HepG2 (cell line): Measurements from ENCODE around the gene CABP2. TPM values are rescaled to one million over a fixed set of nuclear protein-coding genes. Genes with fewer than 3 reads are reported as not detected.
A peak's percentile ranks its signal among the peaks of the same experiment; 100 is the strongest.

Source experiments
- ATAC-seq: fragments of 200-7000 bp; cut with Tn5 transposase; 3 replicates; pipeline ENCODE4 v1.9.1; 2020; ENCODE audit warnings: mild to moderate bottlenecking, moderate library complexity
- BruUV-seq: library from RNA; stranded (reverse); fragments of 400-500 nt; replicated peaks from 2 replicates; lab custom pipeline; 2021; lab: Mats Ljungman, UMichigan
- CTCF ChIA-PET: fragments of 300-600 bp; formaldehyde crosslinking; extraction: SDS; loops from one replicate; lab custom pipeline; 2021; ENCODE audit warnings: low total read pairs, inconsistent platforms, low intra/inter-chr PET ratio; lab: Yijun Ruan, JAX
- POLR2A ChIA-PET: fragments of 350-600 bp; sonication (Branson Sonifier 250); formaldehyde crosslinking; loops from one replicate; lab custom pipeline; 2020; ENCODE audit warnings: antibody characterized with exemption, inconsistent platforms; lab: Yijun Ruan, JAX
- DNase-seq: peaks from one replicate; pipeline ENCODE4 v3.0.0-alpha.2; 2015; ENCODE audit warnings: low spot score
- FAIRE-seq: peaks from 3 replicates; lab custom pipeline; 2011; peaks lifted over from hg19 to GRCh38; lab: Jason Lieb, UNC
- H2AFZ ChIP-seq: one replicate; pipeline ENCODE4 v1.6.1; 2011; ENCODE audit warnings: low read length, inconsistent platforms
- H3K27ac ChIP-seq: fragments of 300-600 bp; 3 replicates; pipeline ENCODE4 v1.8.0; 2011; ENCODE audit warnings: mixed run types, mild to moderate bottlenecking, mixed read lengths, low read length, inconsistent platforms; ENCODE audit not compliant: insufficient read depth; ENCODE audit errors: extremely low read length
- H3K27me3 ChIP-seq, 2 experiments: fragments of 200-600 bp in 1 of 2; 2 replicates in 1 of 2; 3 replicates in 1 of 2; pipeline versions ENCODE4 v1.6.0 to v1.8.0; 2011; ENCODE audit warnings: low read length in 2 of 2, mild to moderate bottlenecking in 2 of 2, moderate library complexity in 2 of 2, inconsistent platforms in 1 of 2; ENCODE audit not compliant: insufficient read depth in 2 of 2, control insufficient read depth in 1 of 2
- H3K36me3 ChIP-seq, 2 experiments: fragments of 200-600 bp in 1 of 2; replicated peaks in 1 of 2; 2 replicates in 1 of 2; 3 replicates in 1 of 2; pipeline versions ENCODE4 v1.5.1 to v1.8.0; 2011; ENCODE audit warnings: low read length in 2 of 2, inconsistent platforms in 1 of 2; ENCODE audit not compliant: insufficient read depth in 2 of 2, control insufficient read depth in 1 of 2
- H3K4me1 ChIP-seq: 2 replicates; pipeline ENCODE4 v1.5.1; 2012; ENCODE audit warnings: low read length, inconsistent platforms; ENCODE audit not compliant: insufficient read depth
- H3K4me2 ChIP-seq: 2 replicates; pipeline ENCODE4 v1.6.0; 2011; ENCODE audit warnings: low read depth, low read length, inconsistent platforms
- H3K4me3 ChIP-seq, 3 experiments: fragments of 200-600 bp in 1 of 3; sonication (generic), shearing (Covaris generic) in 1 of 3; replicated peaks in 1 of 3; 2 replicates each; pipeline ENCODE4 v1.5.1; 2011 to 2016; ENCODE audit warnings: low read length in 3 of 3, inconsistent platforms in 2 of 3, low read depth in 2 of 3, mild to moderate bottlenecking in 2 of 3, control low read depth in 1 of 3, mixed read lengths in 1 of 3; ENCODE audit not compliant: insufficient read depth in 1 of 3
- H3K79me2 ChIP-seq: one replicate; pipeline ENCODE4 v1.6.1; 2011; ENCODE audit warnings: low read length, inconsistent platforms; ENCODE audit not compliant: insufficient read depth
- H3K9ac ChIP-seq: 2 replicates; pipeline ENCODE4 v1.6.0; 2011; ENCODE audit warnings: mild to moderate bottlenecking, low read depth, low read length, inconsistent platforms; ENCODE audit not compliant: insufficient read depth
- H3K9me3 ChIP-seq: 2 replicates; pipeline ENCODE4 v1.5.1; 2012; ENCODE audit warnings: mild to moderate bottlenecking, low read length
- H4K20me1 ChIP-seq: 2 replicates; pipeline ENCODE4 v1.6.0; 2011; ENCODE audit warnings: inconsistent platforms, mild to moderate bottlenecking, low read length, moderate library complexity; ENCODE audit not compliant: insufficient read depth
- BRF2 ChIP-seq: sonication (generic); formaldehyde crosslinking; IDR thresholded peaks from 2 replicates; pipeline ENCODE4 v1.8.1; 2022; ENCODE audit warnings: mild to moderate bottlenecking, missing genetic modification reagents
- DZIP1 ChIP-seq: sonication (generic); formaldehyde crosslinking; IDR thresholded peaks from 2 replicates; pipeline ENCODE4 v1.5.0; 2020; ENCODE audit warnings: mild to moderate bottlenecking, missing genetic modification reagents
- HNRNPUL1 ChIP-seq: fragments of 200-400 bp; formaldehyde crosslinking; IDR thresholded peaks from 2 replicates; pipeline ENCODE4 v1.6.1; 2017; ENCODE audit warnings: low read depth, mild to moderate bottlenecking, low read length, moderate library complexity
- HOXD1 ChIP-seq: sonication (generic); formaldehyde crosslinking; IDR thresholded peaks from 2 replicates; pipeline ENCODE4 v1.5.0; 2020; ENCODE audit warnings: missing genetic modification reagents
- TARDBP ChIP-seq: sonication (generic); formaldehyde crosslinking; IDR thresholded peaks from 2 replicates; pipeline ENCODE4 v1.8.0; 2022; ENCODE audit warnings: mild to moderate bottlenecking, missing genetic modification reagents
- THRA ChIP-seq: sonication (generic); formaldehyde crosslinking; IDR thresholded peaks from 2 replicates; pipeline ENCODE4 v1.4.0; 2020; ENCODE audit warnings: missing genetic modification reagents, borderline replicate concordance
- ZFX ChIP-seq: sonication (generic); formaldehyde crosslinking; IDR thresholded peaks from 2 replicates; pipeline ENCODE4 v1.4.0; 2020; ENCODE audit warnings: mild to moderate bottlenecking, low read depth, missing genetic modification reagents, moderate library complexity
- ZNF605 ChIP-seq: sonication (generic); formaldehyde crosslinking; IDR thresholded peaks from 2 replicates; pipeline ENCODE4 v1.8.0; 2022; ENCODE audit warnings: mild to moderate bottlenecking, missing genetic modification reagents
- ZNF670 ChIP-seq: sonication (generic); formaldehyde crosslinking; IDR thresholded peaks from 2 replicates; pipeline ENCODE4 v1.8.0; 2022; ENCODE audit warnings: mild to moderate bottlenecking, missing genetic modification reagents, borderline replicate concordance
- ZNF788 ChIP-seq: sonication (generic); formaldehyde crosslinking; IDR thresholded peaks from 2 replicates; pipeline ENCODE4 v1.5.0; 2020; ENCODE audit warnings: mild to moderate bottlenecking, missing genetic modification reagents, borderline replicate concordance
- ZNF850 ChIP-seq: sonication (generic); formaldehyde crosslinking; conservative IDR thresholded peaks from 2 replicates; pipeline ENCODE4 v1.9.0; 2021; ENCODE audit warnings: mild to moderate bottlenecking, missing genetic modification reagents
- WGBS: methylation state at CpG from one replicate; pipeline ENCODE4 v1.1.6; 2017; ENCODE audit warnings: low lambda C conversion rate; 5-methylcytosine and 5-hydroxymethylcytosine counted together
- in situ Hi-C: cut with HindIII; loops from 2 replicates; pipeline ENCODE4 v1.10.0; 2017; ENCODE audit warnings: low pct_unique_long_range_greater_than_20kb; ENCODE audit not compliant: extremely low pct_ligation_motif_present
- intact Hi-C: fragments of 100-400 bp; cut with micrococcal nuclease; formaldehyde crosslinking; loops from one replicate; pipeline ENCODE4 v1.10.0; 2022; ENCODE audit not compliant: unreplicated experiment
- polyA plus RNA-seq, 8 experiments: library from polyadenylated mRNA; depleted of rRNA in 3 of 8; stranded (reverse) in 7 of 8; unstranded in 1 of 8; fragments of >200 nt; fragmentation: Illumina TruSeq in 4 of 8; extraction: Trizol in 4 of 8; gene quantifications; 2 replicates each; pipeline versions ENCODE4 v1.2.1 to v1.2.3, GENCODE V29; 2011 to 2016; ENCODE audit warnings: low read depth in 4 of 8, missing spikeins in 1 of 8, mixed read lengths in 1 of 8; ENCODE audit not compliant: insufficient read depth in 1 of 8
- total RNA-seq, 5 experiments: library from RNA; depleted of rRNA; stranded (reverse); fragments of >200 nt; fragmentation: Illumina TruSeq; extraction: Trizol; gene quantifications; 2 replicates each; pipeline ENCODE4 v1.2.3, GENCODE V29; 2016; ENCODE audit warnings: low read depth in 1 of 5

The CABP2 gene
- total and polyA plus RNA-seq, 2 of the 13 experiments (the other 11 are each of a cell fraction or from before 2014, with no cell fraction given), result not detected

GRCh38 chr11:67506426-67507051 is 16.7 kb downstream of the CABP2 start:
- no peak for DNase-seq
- 0 out of 2 replicates have a peak, but pooled peaks have one; percentile 33 for TF ChIP-seq ZNF850
- TF ChIP-seq BRF2 (CRISPR knock-in tag), result no peak
- no peak for TF ChIP-seq ZFX (CRISPR knock-in tag)
- 0 out of 2 replicates have a peak, but pooled peaks have one; percentile 12 for TF ChIP-seq ZNF788 (CRISPR knock-in tag)
- no peak for TF ChIP-seq THRA (CRISPR knock-in tag)
- 0 out of 2 replicates have a peak, but pooled peaks have one; percentile 6 for TF ChIP-seq TARDBP (CRISPR knock-in tag)
- TF ChIP-seq DZIP1 (CRISPR knock-in tag), result 0 out of 2 replicates have a peak, but pooled peaks have one; percentile 21
- TF ChIP-seq ZNF670 (CRISPR knock-in tag), result 0 out of 2 replicates have a peak, but pooled peaks have one; percentile 31
- 0 out of 2 replicates have a peak, but pooled peaks have one; percentile 8 for TF ChIP-seq ZNF605 (CRISPR knock-in tag)
- no peak for TF ChIP-seq HNRNPUL1
- no peak for TF ChIP-seq HOXD1 (CRISPR knock-in tag)
- TF ChIP-seq, all 625 proteins: peak for 6
- ATAC-seq (no peak), FAIRE-seq (no peak)
- ChIA-PET CTCF (interaction anchor here (2.1 to 2.2 kb wide), 2 partner anchors 105 to 117 kb away, joined by 6 to 18 read pairs; partner anchors contain the start of gene PPP1CA), POLR2A (no interaction called here)
- WGBS, result 96% methylated on average over 8 of the region's 16 CpGs
- no TSS peak for BruUV-seq
- H3K9me3 ChIP-seq, result no peaks in the 10 kb centered on the region
- intact Hi-C loops (no loop called here), in situ Hi-C loops (loop anchor here (5.0 kb wide), 1 partner anchor 104 kb away; the partner anchor contains the start of genes PPP1CA and TBC1D10C)
- peaks cover 56% of the 10 kb centered on the region for H3K4me1 ChIP-seq
- no peaks in the 10 kb centered on the region for H4K20me1 ChIP-seq
- peaks cover 10% of the 10 kb centered on the region for H3K79me2 ChIP-seq
- H3K9ac ChIP-seq, result peak overlapping the region; percentile 27; the same call in 1 of the 2 replicates
- no peaks in the 10 kb centered on the region for H3K27me3 ChIP-seq
- peak overlapping the region in 2 of 3 experiments; percentile 91 to 93; a peak in 4 of 6 replicates for H3K4me3 ChIP-seq
- no peak overlapping the region for H2AFZ ChIP-seq
- H3K4me2 ChIP-seq, result peak overlapping the region; percentile 95
- H3K27ac ChIP-seq, result peak overlapping the region; percentile 65
- no peaks in the 10 kb centered on the region for H3K36me3 ChIP-seq
